CD8-positive, alpha-beta memory T cell (primary cell): Measurements from ENCODE around the gene HMOX1. TPM values are rescaled to one million over a fixed set of nuclear protein-coding genes. Genes with fewer than 3 reads are reported as not detected.
"Not testable (repeated sequence)": the region's sequence is repeated elsewhere in the genome, so short reads cannot be mapped to it uniquely, and the experiment has no call there.

Experiments used
- CTCF ChIA-PET: fragments of 350-600 bp; sonication (Branson Sonifier 250); formaldehyde crosslinking; loops from one replicate; lab custom pipeline; 2021; ENCODE audit warnings: antibody characterized with exemption; lab: Charles Lee
- POLR2A ChIA-PET: fragments of 350-600 bp; sonication (Branson Sonifier 250); formaldehyde crosslinking; loops from one replicate; lab custom pipeline; 2021; ENCODE audit warnings: antibody characterized with exemption; lab: Charles Lee
- DNase-seq, 5 donors: peaks; one replicate each; pipeline versions ENCODE4 v3.0.0 to v3.0.0-alpha.2; 2020 to 2022; ENCODE audit warnings: mixed read lengths in 1 of 5
- H3K27ac ChIP-seq: one replicate; pipeline ENCODE4 v1.7.0; 2013; ENCODE audit warnings: low read depth, mild to moderate bottlenecking, low read length, moderate library complexity
- H3K27me3 ChIP-seq: 2 replicates; pipeline ENCODE4 v1.7.0; 2013; ENCODE audit warnings: low read length, mild to moderate bottlenecking; ENCODE audit not compliant: insufficient read depth, poor library complexity, severe bottlenecking
- H3K36me3 ChIP-seq: 2 replicates; pipeline ENCODE4 v1.7.0; 2013; ENCODE audit warnings: mild to moderate bottlenecking, low read length, moderate library complexity; ENCODE audit not compliant: insufficient read depth
- H3K4me1 ChIP-seq: 2 replicates; pipeline ENCODE4 v1.7.0; 2013; ENCODE audit warnings: mild to moderate bottlenecking, low read length, moderate library complexity; ENCODE audit not compliant: insufficient read depth
- H3K4me3 ChIP-seq: 2 replicates; pipeline ENCODE4 v1.7.0; 2013; ENCODE audit warnings: mild to moderate bottlenecking, low read length
- H3K9me3 ChIP-seq: 2 replicates; pipeline ENCODE4 v1.7.0; 2013; ENCODE audit warnings: mild to moderate bottlenecking, low read length
- H3K27ac Mint-ChIP-seq, 8 donors: one replicate each; pipeline ENCODE4 v1.8.0; 2020 to 2021; ENCODE audit warnings: mixed read lengths in 8 of 8, mild to moderate bottlenecking in 6 of 8, inconsistent platforms in 3 of 8, moderate library complexity in 3 of 8
- H3K27me3 Mint-ChIP-seq, 2 donors: one replicate each; pipeline ENCODE4 v1.8.0; 2020 to 2021; ENCODE audit warnings: mixed read lengths in 2 of 2, mild to moderate bottlenecking in 1 of 2, moderate library complexity in 1 of 2
- H3K36me3 Mint-ChIP-seq, 3 donors: one replicate each; pipeline ENCODE4 v1.8.0; 2020 to 2021; ENCODE audit warnings: mixed read lengths in 3 of 3, inconsistent platforms in 1 of 3, mild to moderate bottlenecking in 1 of 3
- H3K4me1 Mint-ChIP-seq, 3 donors: one replicate each; pipeline ENCODE4 v1.8.0; 2020 to 2021; ENCODE audit warnings: mixed read lengths in 3 of 3, inconsistent platforms in 1 of 3, mild to moderate bottlenecking in 1 of 3
- H3K4me3 Mint-ChIP-seq, 7 donors: one replicate each; pipeline ENCODE4 v1.8.0; 2020 to 2021; ENCODE audit warnings: mixed read lengths in 7 of 7, mild to moderate bottlenecking in 6 of 7, moderate library complexity in 4 of 7, inconsistent platforms in 2 of 7
- H3K9me3 Mint-ChIP-seq, 5 donors: one replicate each; pipeline ENCODE4 v1.8.0; 2020 to 2022; ENCODE audit warnings: mixed read lengths in 5 of 5, mild to moderate bottlenecking in 3 of 5, moderate library complexity in 2 of 5, inconsistent platforms in 1 of 5
- polyA plus RNA-seq: library from polyadenylated mRNA; unstranded; fragments of 300-500 nt; fragmentation: Illumina TruSeq; gene quantifications from one replicate; pipeline ENCODE4 v1.2.3, GENCODE V29; 2021
- total RNA-seq, 2 experiments: library from RNA; stranded (reverse); gene quantifications; one replicate each; pipeline ENCODE4 v1.2.3, GENCODE V29; 2021

Gene HMOX1
- total and polyA plus RNA-seq, 3 experiments from 2014 or later = 0.25 to 5.6 (median 5.1) TPM

- no peaks in the 10 kb centered on the region for H3K27me3 ChIP-seq
- H3K9me3 ChIP-seq = peaks cover 5% of the 10 kb centered on the region
- Mint-ChIP-seq H3K4me3 (no peak overlapping the region), H3K36me3 (peaks cover 9 to 21% (median 18%) of the 10 kb centered on the region in 3 donors), H3K9me3 (peaks cover 0 to 2% (median 0%) of the 10 kb centered on the region in 5 donors), H3K27ac (no peak overlapping the region), H3K27me3 (no peaks in the 10 kb centered on the region), H3K4me1 (no peaks in the 10 kb centered on the region)
- DNase-seq = no peak
- H3K4me1 ChIP-seq = no peaks in the 10 kb centered on the region
- no peaks in the 10 kb centered on the region for H3K36me3 ChIP-seq
- ChIA-PET CTCF (interaction anchor here (0.7 kb wide), 1 partner anchor 77 kb away, joined by 4 read pairs; no protein-coding TSS in a partner anchor), POLR2A (no interaction called here)
- no peak overlapping the region for H3K27ac ChIP-seq
- no peak overlapping the region for H3K4me3 ChIP-seq
Measured at GRCh38 chr22:35435201-35435740, 54.4 kb downstream of the HMOX1 start.

DNA sequence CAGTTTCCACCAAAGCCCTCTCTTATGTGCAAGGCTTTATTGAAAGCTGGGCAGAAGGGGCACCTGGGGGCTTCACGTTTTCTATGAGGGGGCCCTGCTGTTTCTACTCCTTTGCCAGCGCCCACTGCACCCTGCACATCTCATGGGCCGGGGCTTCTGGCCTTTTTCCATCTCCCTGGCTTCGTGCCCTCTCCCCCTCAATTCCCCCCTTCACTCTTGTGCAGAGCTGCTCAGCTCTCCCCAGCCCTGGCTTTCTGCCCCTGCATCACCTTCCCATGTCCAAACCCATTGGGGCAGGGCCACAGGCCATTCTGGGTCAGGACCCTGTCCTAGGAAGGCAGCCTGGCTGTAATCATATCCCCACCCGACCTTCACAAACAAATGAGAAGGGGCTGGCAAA, 55.5 kb downstream of the HMOX1 start:
- H3K27ac ChIP-seq = no peak overlapping the region
- Mint-ChIP-seq H3K27me3 (no peaks in the 10 kb centered on the region), H3K9me3 (peaks cover 0 to 2% (median 0%) of the 10 kb centered on the region in 5 donors), H3K27ac (peak overlapping the region in 1 of 8 donors; percentile 12), H3K36me3 (peaks cover 9 to 21% (median 18%) of the 10 kb centered on the region in 3 donors), H3K4me1 (no peaks in the 10 kb centered on the region), H3K4me3 (no peak overlapping the region)
- peaks cover 5% of the 10 kb centered on the region for H3K9me3 ChIP-seq
- no peaks in the 10 kb centered on the region for H3K27me3 ChIP-seq
- POLR2A ChIA-PET = no interaction called here
- CTCF ChIA-PET = no interaction called here
- no peak for DNase-seq
- H3K4me3 ChIP-seq = no peak overlapping the region
- no peaks in the 10 kb centered on the region for H3K4me1 ChIP-seq
- no peaks in the 10 kb centered on the region for H3K36me3 ChIP-seq

DNA sequence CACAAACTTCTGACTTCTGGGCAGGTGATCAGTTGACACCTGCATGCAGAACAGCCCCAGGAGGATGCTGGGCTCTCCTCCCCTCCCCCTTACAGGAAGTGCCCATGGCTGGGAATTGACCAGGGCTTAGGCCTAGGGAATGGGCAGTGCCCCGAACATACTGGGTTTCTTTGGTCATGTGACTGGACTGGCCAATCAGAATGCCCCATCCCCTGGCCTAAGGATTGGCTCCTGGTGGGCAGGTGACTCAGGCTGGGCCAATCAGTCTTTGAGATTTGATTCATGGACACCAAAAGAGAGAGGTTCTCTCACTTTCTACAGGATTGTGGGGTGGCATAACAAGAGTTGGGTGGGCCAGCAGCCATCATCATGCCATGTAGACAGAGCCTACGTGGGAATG, 56.2 kb downstream of the HMOX1 start:
- ChIA-PET POLR2A (no interaction called here), CTCF (no interaction called here)
- Mint-ChIP-seq H3K36me3 (peaks cover 9 to 17% (median 15%) of the 10 kb centered on the region in 3 donors), H3K27me3 (no peaks in the 10 kb centered on the region), H3K4me3 (no peak overlapping the region), H3K4me1 (no peaks in the 10 kb centered on the region), H3K27ac (no peak overlapping the region), H3K9me3 (peaks cover 0 to 2% (median 0%) of the 10 kb centered on the region in 5 donors)
- no peak for DNase-seq
- no peaks in the 10 kb centered on the region for H3K4me1 ChIP-seq
- no peaks in the 10 kb centered on the region for H3K36me3 ChIP-seq
- no peak overlapping the region for H3K27ac ChIP-seq
- H3K27me3 ChIP-seq = no peaks in the 10 kb centered on the region
- H3K4me3 ChIP-seq = no peak overlapping the region
- H3K9me3 ChIP-seq = peaks cover 5% of the 10 kb centered on the region

- H3K4me3 ChIP-seq, H3K36me3 Mint-ChIP-seq, H3K4me3 Mint-ChIP-seq, H3K27ac ChIP-seq, CTCF ChIA-PET, H3K36me3 ChIP-seq, H3K27ac Mint-ChIP-seq, DNase-seq, H3K27me3 Mint-ChIP-seq, H3K9me3 Mint-ChIP-seq, POLR2A ChIA-PET, H3K9me3 ChIP-seq, H3K4me1 Mint-ChIP-seq, H3K4me1 ChIP-seq, H3K27me3 ChIP-seq: not testable (repeated sequence)
Measured at GRCh38 chr22:35438673-35439364, 57.9 kb downstream of the HMOX1 start.

DNA sequence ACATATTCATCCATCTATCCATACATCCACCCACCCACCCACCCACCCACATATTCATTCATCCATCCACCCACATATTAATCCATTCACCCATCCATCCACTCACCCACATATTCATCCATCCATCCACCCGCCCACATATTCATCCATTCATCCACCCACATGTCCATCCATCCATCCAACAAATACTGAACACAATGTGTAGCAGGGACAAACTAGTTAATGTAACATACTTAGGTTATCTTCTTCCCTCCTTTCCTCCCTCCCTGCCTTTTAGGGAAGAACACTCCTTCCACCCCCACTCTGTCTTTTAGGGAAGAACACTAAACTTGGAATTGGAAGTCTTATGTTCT, 58.4 kb downstream of the HMOX1 start:
- no peak overlapping the region for H3K27ac ChIP-seq
- H3K27me3 ChIP-seq = no peaks in the 10 kb centered on the region
- H3K9me3 ChIP-seq = no peaks in the 10 kb centered on the region
- no peaks in the 10 kb centered on the region for H3K36me3 ChIP-seq
- no peaks in the 10 kb centered on the region for H3K4me1 Mint-ChIP-seq
- no peak overlapping the region for H3K4me3 ChIP-seq
- ChIA-PET POLR2A (no interaction called here), CTCF (no interaction called here)
- no peak for DNase-seq
- no peaks in the 10 kb centered on the region for H3K9me3 Mint-ChIP-seq
- no peaks in the 10 kb centered on the region for H3K4me1 ChIP-seq
- peaks cover 2 to 7% (median 3%) of the 10 kb centered on the region in 3 donors for H3K36me3 Mint-ChIP-seq
- H3K27ac Mint-ChIP-seq = no peak overlapping the region
- no peak overlapping the region for H3K4me3 Mint-ChIP-seq
- H3K27me3 Mint-ChIP-seq = no peaks in the 10 kb centered on the region

- CTCF ChIA-PET = no interaction called here
- H3K27me3 Mint-ChIP-seq = no peaks in the 10 kb centered on the region
- H3K9me3 Mint-ChIP-seq = no peaks in the 10 kb centered on the region
- H3K4me3 Mint-ChIP-seq = no peak overlapping the region
- Histone ChIP-seq H3K27ac (no peak overlapping the region), H3K36me3 (no peaks in the 10 kb centered on the region), H3K4me1 (no peaks in the 10 kb centered on the region), H3K9me3 (no peaks in the 10 kb centered on the region), H3K4me3 (no peak overlapping the region), H3K27me3 (no peaks in the 10 kb centered on the region)
- POLR2A ChIA-PET = interaction anchor here (0.6 kb wide), 1 partner anchor 723 kb away, joined by 4 read pairs; no protein-coding TSS in a partner anchor
- H3K36me3 Mint-ChIP-seq = peaks cover 0 to 7% (median 0%) of the 10 kb centered on the region in 3 donors
- DNase-seq = no peak
- peak overlapping the region in 1 of 8 donors; percentile 9 for H3K27ac Mint-ChIP-seq
- no peaks in the 10 kb centered on the region for H3K4me1 Mint-ChIP-seq
Measured at GRCh38 chr22:35440129-35440528, 59.2 kb downstream of the HMOX1 start.

GRCh38 chr22:35441489-35442100, 60.7 kb downstream of the HMOX1 start:
- H3K36me3 Mint-ChIP-seq = peaks cover 0 to 9% (median 4%) of the 10 kb centered on the region in 3 donors
- no peak overlapping the region for H3K27ac ChIP-seq
- H3K9me3 Mint-ChIP-seq = no peaks in the 10 kb centered on the region
- no peaks in the 10 kb centered on the region for H3K9me3 ChIP-seq
- no peak overlapping the region for H3K4me3 Mint-ChIP-seq
- DNase-seq = no peak
- no peak overlapping the region for H3K4me3 ChIP-seq
- CTCF ChIA-PET = no interaction called here
- H3K4me1 ChIP-seq = no peaks in the 10 kb centered on the region
- peak overlapping the region in 2 of 8 donors; percentile 7 to 54 for H3K27ac Mint-ChIP-seq
- H3K27me3 ChIP-seq = no peaks in the 10 kb centered on the region
- no peaks in the 10 kb centered on the region for H3K27me3 Mint-ChIP-seq
- no peaks in the 10 kb centered on the region for H3K36me3 ChIP-seq
- H3K4me1 Mint-ChIP-seq = no peaks in the 10 kb centered on the region
- POLR2A ChIA-PET = no interaction called here

- H3K9me3 Mint-ChIP-seq = no peaks in the 10 kb centered on the region
- H3K27me3 ChIP-seq = no peaks in the 10 kb centered on the region
- no peaks in the 10 kb centered on the region for H3K4me1 ChIP-seq
- DNase-seq = no peak
- H3K9me3 ChIP-seq = no peaks in the 10 kb centered on the region
- peaks cover 0 to 9% (median 4%) of the 10 kb centered on the region in 3 donors for H3K36me3 Mint-ChIP-seq
- no peaks in the 10 kb centered on the region for H3K4me1 Mint-ChIP-seq
- no peaks in the 10 kb centered on the region for H3K27me3 Mint-ChIP-seq
- no peaks in the 10 kb centered on the region for H3K36me3 ChIP-seq
- no peak overlapping the region for H3K27ac ChIP-seq
- H3K4me3 ChIP-seq = no peak overlapping the region
- CTCF ChIA-PET = no interaction called here
- POLR2A ChIA-PET = no interaction called here
- no peak overlapping the region for H3K27ac Mint-ChIP-seq
- no peak overlapping the region for H3K4me3 Mint-ChIP-seq
Measured at GRCh38 chr22:35442471-35442870, 61.6 kb downstream of the HMOX1 start.
